Osteocyte (in vitro differentiated cells): ENCODE data around the gene SYS1. TPM values are rescaled to one million over a fixed set of nuclear protein-coding genes. Genes with fewer than 3 reads are reported as not detected.
"Not testable (repeated sequence)": the region's sequence is repeated elsewhere in the genome, so short reads cannot be mapped to it uniquely, and the experiment has no call there.

ENCODE experiments used
- DNase-seq: peaks from one replicate; pipeline ENCODE4 v3.0.0; 2021; ENCODE audit warnings: mixed read lengths; ENCODE audit not compliant: unreplicated experiment; ENCODE audit errors: extremely low spot score
- H3K27ac Mint-ChIP-seq: one replicate; pipeline ENCODE4 v1.8.0; 2021; ENCODE audit warnings: mild to moderate bottlenecking, mixed read lengths; ENCODE audit not compliant: unreplicated experiment
- H3K27me3 Mint-ChIP-seq: one replicate; pipeline ENCODE4 v1.8.0; 2021; ENCODE audit warnings: mixed read lengths; ENCODE audit not compliant: unreplicated experiment
- H3K36me3 Mint-ChIP-seq: one replicate; pipeline ENCODE4 v1.8.0; 2021; ENCODE audit warnings: mixed read lengths; ENCODE audit not compliant: unreplicated experiment
- H3K4me1 Mint-ChIP-seq: one replicate; pipeline ENCODE4 v1.8.0; 2021; ENCODE audit warnings: mixed read lengths; ENCODE audit not compliant: unreplicated experiment
- H3K4me3 Mint-ChIP-seq: one replicate; pipeline ENCODE4 v1.8.0; 2021; ENCODE audit warnings: mild to moderate bottlenecking, moderate library complexity, mixed read lengths; ENCODE audit not compliant: unreplicated experiment
- H3K9me3 Mint-ChIP-seq: one replicate; pipeline ENCODE4 v1.8.0; 2021; ENCODE audit warnings: mixed read lengths; ENCODE audit not compliant: unreplicated experiment
- CTCF ChIP-seq: fragments of 200-600 bp; sonication (generic); IDR thresholded peaks from 2 replicates; pipeline ENCODE4 v1.5.0; 2021; ENCODE audit warnings: antibody characterized with exemption, mild to moderate bottlenecking, moderate library complexity
- total RNA-seq: library from RNA; stranded (reverse); gene quantifications from 2 replicates; pipeline ENCODE4 v1.2.1, GENCODE V29; 2021

The SYS1 gene
- total RNA-seq, 1 donor from 2014 or later = 23.7 TPM

GRCh38 chr20:45347936-45348778 lies 14.8 kb upstream of the SYS1 start, which contains the start of gene SDC4:
Gene SDC4 (minus strand): TSS chr20:45348424. CDS start chr20:45348384, 40 bp downstream.
- Mint-ChIP-seq H3K27ac (peak within 1 kb of the TSS; percentile 80), H3K9me3 (no peaks in the 10 kb centered on the region), H3K36me3 (no peaks in the 10 kb centered on the region), H3K27me3 (no peaks in the 10 kb centered on the region), H3K4me3 (peak within 1 kb of the TSS; percentile 80), H3K4me1 (peaks cover 51% of the 10 kb centered on the region)
- no peak for DNase-seq
- no peak for TF ChIP-seq CTCF

GRCh38 chr20:45350217-45350616 lies 12.7 kb upstream of the SYS1 start:
- Mint-ChIP-seq H3K27ac (no peak overlapping the region), H3K27me3 (no peaks in the 10 kb centered on the region), H3K4me3 (no peak overlapping the region), H3K4me1 (peaks cover 40% of the 10 kb centered on the region), H3K9me3 (no peaks in the 10 kb centered on the region), H3K36me3 (no peaks in the 10 kb centered on the region)
- no peak for DNase-seq
- no peak for TF ChIP-seq CTCF

GRCh38 chr20:45350795-45351194 lies 12.2 kb upstream of the SYS1 start:
- H3K27ac Mint-ChIP-seq, H3K27me3 Mint-ChIP-seq, H3K4me3 Mint-ChIP-seq, DNase-seq, H3K36me3 Mint-ChIP-seq, H3K9me3 Mint-ChIP-seq: not testable (repeated sequence)
- peaks cover 38% of the 10 kb centered on the region for H3K4me1 Mint-ChIP-seq

- no peak for TF ChIP-seq CTCF
- Mint-ChIP-seq H3K9me3 (no peaks in the 10 kb centered on the region), H3K27me3 (no peaks in the 10 kb centered on the region), H3K4me3 (no peak overlapping the region), H3K4me1 (peaks cover 25% of the 10 kb centered on the region), H3K36me3 (no peaks in the 10 kb centered on the region), H3K27ac (no peak overlapping the region)
- no peak for DNase-seq
Measured at GRCh38 chr20:45352729-45353128, 10.2 kb upstream of the SYS1 start.

- Mint-ChIP-seq H3K36me3 (no peaks in the 10 kb centered on the region), H3K4me3 (no peak overlapping the region), H3K9me3 (no peaks in the 10 kb centered on the region), H3K27ac (no peak overlapping the region), H3K27me3 (no peaks in the 10 kb centered on the region), H3K4me1 (peaks cover 32% of the 10 kb centered on the region)
- no peak for TF ChIP-seq CTCF
- DNase-seq = no peak
Measured at GRCh38 chr20:45353746-45354145, 9.2 kb upstream of the SYS1 start.
